Endothelial cell of umbilical vein (primary cell): ENCODE data around the gene ZNF740. TPM values are rescaled to one million over a fixed set of nuclear protein-coding genes. Genes with fewer than 3 reads are reported as not detected.

Experiments
- BruUV-seq: library from RNA; stranded (reverse); fragments of 400-500 nt; replicated peaks from 2 replicates; lab custom pipeline; 2021; lab: Mats Ljungman, UMichigan
- CTCF ChIA-PET: fragments of 300-600, 350-600 bp; sonication (Branson Sonifier 250); formaldehyde crosslinking; loops from one replicate; lab custom pipeline; 2021; ENCODE audit warnings: antibody characterized with exemption, inconsistent platforms; lab: Charles Lee
- POLR2A ChIA-PET: fragments of 300-600, 350-600 bp; sonication (Branson Sonifier 250); formaldehyde crosslinking; loops from one replicate; lab custom pipeline; 2021; ENCODE audit warnings: antibody characterized with exemption, inconsistent platforms; lab: Charles Lee
- DNase-seq: peaks from one replicate; pipeline ENCODE4 v3.0.0-alpha.2; 2011; ENCODE audit warnings: low read depth, low spot score
- FAIRE-seq: peaks from 2 replicates; lab custom pipeline; 2011; peaks lifted over from hg19 to GRCh38; lab: Jason Lieb, UNC
- H2AFZ ChIP-seq: 2 replicates; pipeline ENCODE4 v1.6.0; 2012; ENCODE audit warnings: low read depth, low read length, control low read depth, inconsistent platforms
- H3K27ac ChIP-seq: 2 replicates; pipeline ENCODE4 v1.5.1; 2011; ENCODE audit warnings: low read depth, mild to moderate bottlenecking, control low read depth, low read length, moderate library complexity; ENCODE audit not compliant: insufficient read depth
- H3K27me3 ChIP-seq, 2 experiments: 2 replicates each; pipeline versions ENCODE4 v1.6.0 to v1.6.1; 2011; ENCODE audit warnings: low read length in 2 of 2, mixed read lengths in 1 of 2; ENCODE audit not compliant: control insufficient read depth in 2 of 2, insufficient read depth in 2 of 2
- H3K36me3 ChIP-seq, 2 experiments: 2 replicates in 1 of 2; 3 replicates in 1 of 2; pipeline ENCODE4 v1.5.1; 2011; ENCODE audit warnings: low read length in 2 of 2, mild to moderate bottlenecking in 1 of 2, moderate library complexity in 1 of 2; ENCODE audit not compliant: control insufficient read depth in 2 of 2, insufficient read depth in 2 of 2; ENCODE audit errors: extremely low read depth in 1 of 2
- H3K4me1 ChIP-seq: 3 replicates; pipeline ENCODE4 v1.5.1; 2011; ENCODE audit warnings: mild to moderate bottlenecking, low read length; ENCODE audit not compliant: control insufficient read depth, insufficient read depth; ENCODE audit errors: extremely low read depth
- H3K4me2 ChIP-seq: 2 replicates; pipeline ENCODE4 v1.6.1; 2011; ENCODE audit warnings: low read length, control low read depth, mixed read lengths; ENCODE audit not compliant: insufficient read depth
- H3K4me3 ChIP-seq, 3 experiments: fragments of 200-600 bp in 1 of 3; sonication (generic), shearing (Covaris generic) in 1 of 3; replicated peaks in 1 of 3; 2 replicates each; pipeline ENCODE4 v1.5.1; 2011 to 2016; ENCODE audit warnings: control low read depth in 3 of 3, low read length in 3 of 3, mild to moderate bottlenecking in 2 of 3, inconsistent platforms in 1 of 3, low read depth in 1 of 3, moderate library complexity in 1 of 3; ENCODE audit not compliant: insufficient read depth in 1 of 3
- H3K79me2 ChIP-seq: 2 replicates; pipeline ENCODE4 v1.6.0; 2012; ENCODE audit warnings: low read length, inconsistent platforms; ENCODE audit not compliant: control insufficient read depth, insufficient read depth
- H3K9ac ChIP-seq: replicated peaks from 2 replicates; pipeline ENCODE3; 2011; ENCODE audit warnings: low read length, control low read depth; ENCODE audit not compliant: insufficient read depth; ENCODE audit errors: extremely low read depth
- H3K9me1 ChIP-seq: replicated peaks from 3 replicates; pipeline ENCODE4 v1.6.0; 2011; ENCODE audit warnings: mild to moderate bottlenecking, low read length; ENCODE audit not compliant: control insufficient read depth, insufficient read depth; ENCODE audit errors: extremely low read depth
- H3K9me3 ChIP-seq: replicated peaks from 2 replicates; pipeline ENCODE4 v1.5.1; 2012; ENCODE audit warnings: low read length, inconsistent platforms; ENCODE audit not compliant: control insufficient read depth, insufficient read depth
- H4K20me1 ChIP-seq: replicated peaks from 2 replicates; pipeline ENCODE3; 2011; ENCODE audit warnings: mild to moderate bottlenecking, low read length; ENCODE audit not compliant: control insufficient read depth, insufficient read depth; ENCODE audit errors: extremely low read depth
- EZH2 ChIP-seq: IDR thresholded peaks from 2 replicates; pipeline ENCODE4 v1.6.1; 2012; ENCODE audit warnings: borderline replicate concordance, low read depth, mild to moderate bottlenecking, moderate library complexity, low read length, inconsistent platforms; ENCODE audit not compliant: severe bottlenecking
- FOS ChIP-seq: IDR thresholded peaks from 2 replicates; pipeline ENCODE4 v1.6.1; 2011; ENCODE audit warnings: mild to moderate bottlenecking, low read length, moderate library complexity, borderline replicate concordance; ENCODE audit not compliant: insufficient read depth
- GATA2 ChIP-seq: IDR thresholded peaks from 2 replicates; pipeline ENCODE4 v1.7.0; 2011; ENCODE audit warnings: low read depth, mild to moderate bottlenecking, moderate library complexity, mixed read lengths, low read length; ENCODE audit not compliant: insufficient read length, insufficient read depth
- JUN ChIP-seq: IDR thresholded peaks from 2 replicates; pipeline ENCODE4 v1.6.1; 2011; ENCODE audit warnings: borderline replicate concordance, low read depth; ENCODE audit not compliant: insufficient read length, insufficient read depth
- MYC ChIP-seq: IDR thresholded peaks from one replicate; pipeline ENCODE4 v1.6.1; 2011; ENCODE audit warnings: mild to moderate bottlenecking, low read depth, low read length
- POLR2A ChIP-seq: IDR thresholded peaks from 2 replicates; pipeline ENCODE4 v1.6.1; 2012; ENCODE audit warnings: low read depth, mild to moderate bottlenecking, control low read depth, low read length
- POLR2AphosphoS5 ChIP-seq: IDR thresholded peaks from 2 replicates; pipeline ENCODE4 v1.6.1; 2012; ENCODE audit warnings: low read depth, mild to moderate bottlenecking, control low read depth, low read length, moderate library complexity; ENCODE audit not compliant: insufficient read depth
- dilution Hi-C: fragments of 300-500 bp; cut with MboI; formaldehyde crosslinking; loops from one replicate; pipeline ENCODE4 v1.15.0; 2019; ENCODE audit warnings: low sequenced_read_pairs; ENCODE audit not compliant: extremely low pct_ligation_motif_present
- intact Hi-C: fragments of 100-400 bp; cut with micrococcal nuclease; formaldehyde crosslinking; loops from one replicate; pipeline ENCODE4 v1.10.0; 2022
- polyA plus RNA-seq, 4 experiments: library from polyadenylated mRNA; depleted of rRNA in 3 of 4; stranded (reverse) in 3 of 4; unstranded in 1 of 4; fragments of >200 nt; gene quantifications; 2 replicates each; pipeline versions ENCODE4 v1.2.1 to v1.2.3, GENCODE V29; 2011 to 2012; ENCODE audit warnings: missing spikeins in 1 of 4
- total RNA-seq: library from RNA; stranded (reverse); gene quantifications from 2 replicates; pipeline ENCODE4 v1.2.3, GENCODE V29; 2021
- TF ChIP-seq, protein P1 (sequence below), 2 donors: IDR thresholded peaks; 1 replicate in 1 of 2; 2 replicates in 1 of 2; pipeline ENCODE4 v1.5.1; 2011; ENCODE audit warnings: low read length in 2 of 2, mild to moderate bottlenecking in 2 of 2, moderate library complexity in 2 of 2, control low read depth in 1 of 2, inconsistent platforms in 1 of 2, low read depth in 1 of 2; ENCODE audit not compliant: insufficient read depth in 1 of 2; ENCODE audit errors: extremely low read depth in 1 of 2
- TF ChIP-seq, protein P2 (sequence below): IDR thresholded peaks from 2 replicates; pipeline ENCODE4 v1.6.1; 2011; ENCODE audit not compliant: insufficient read depth, insufficient read length

The ZNF740 gene
- total and polyA plus RNA-seq, 2 donors (not counting 3 experiments of a cell fraction or from before 2014, with no cell fraction given): 10.5 to 38.1 TPM

DNA sequence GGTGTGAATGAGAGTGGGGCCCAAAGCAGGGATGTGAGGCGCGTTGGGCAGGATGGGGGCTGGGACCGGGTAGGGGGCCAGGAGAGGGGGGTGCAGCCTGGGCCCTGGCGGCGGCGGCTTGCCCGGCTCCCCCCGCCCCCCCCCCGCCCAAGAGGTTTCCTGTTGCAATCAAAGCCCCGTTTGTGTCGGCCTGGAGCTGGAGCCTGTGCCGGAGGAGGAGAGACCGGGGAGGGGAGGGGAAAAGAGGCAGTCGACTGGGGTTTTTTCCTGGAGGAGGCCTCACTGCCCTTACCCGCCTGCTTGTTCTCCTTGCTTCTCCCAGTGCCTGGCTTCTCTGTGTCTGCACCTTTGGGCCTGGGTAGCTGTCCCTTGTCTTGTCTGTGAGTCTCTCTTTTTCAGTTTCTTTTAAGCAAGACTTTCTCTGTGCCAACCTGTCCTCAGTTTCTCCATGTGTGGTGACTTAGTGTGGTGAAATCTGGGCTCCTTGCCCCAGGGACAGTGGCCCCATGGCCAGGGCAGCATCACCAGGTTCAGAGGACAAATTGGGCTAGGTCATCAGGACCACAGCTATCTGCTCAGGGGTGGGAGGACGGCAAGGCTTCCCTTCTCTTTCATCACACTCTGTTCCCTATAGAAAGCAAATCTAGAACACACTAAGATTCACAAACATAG, 43.0 kb downstream of the ZNF740 start:
- Histone ChIP-seq H3K9me3 (no peaks in the 10 kb centered on the region), H3K9me1 (no peaks in the 10 kb centered on the region), H3K27me3 (no peaks in the 10 kb centered on the region), H3K36me3 (no peaks in the 10 kb centered on the region), H2AFZ (no peak overlapping the region), H3K4me2 (no peak overlapping the region), H3K4me3 (no peak overlapping the region), H3K27ac (no peak overlapping the region), H4K20me1 (no peaks in the 10 kb centered on the region), H3K79me2 (no peaks in the 10 kb centered on the region), H3K9ac (no peak overlapping the region), H3K4me1 (peaks cover 37% of the 10 kb centered on the region)
- intact Hi-C loops (loop anchor here (5.0 kb wide), 1 partner anchor 279 kb away; the partner anchor contains the start of gene TARBP2), dilution Hi-C loops (no loop called here)
- POLR2A ChIA-PET: no interaction called here
- no peak for TF ChIP-seq POLR2A
- no peak for TF ChIP-seq POLR2AphosphoS5
- TF ChIP-seq, protein P1, sequence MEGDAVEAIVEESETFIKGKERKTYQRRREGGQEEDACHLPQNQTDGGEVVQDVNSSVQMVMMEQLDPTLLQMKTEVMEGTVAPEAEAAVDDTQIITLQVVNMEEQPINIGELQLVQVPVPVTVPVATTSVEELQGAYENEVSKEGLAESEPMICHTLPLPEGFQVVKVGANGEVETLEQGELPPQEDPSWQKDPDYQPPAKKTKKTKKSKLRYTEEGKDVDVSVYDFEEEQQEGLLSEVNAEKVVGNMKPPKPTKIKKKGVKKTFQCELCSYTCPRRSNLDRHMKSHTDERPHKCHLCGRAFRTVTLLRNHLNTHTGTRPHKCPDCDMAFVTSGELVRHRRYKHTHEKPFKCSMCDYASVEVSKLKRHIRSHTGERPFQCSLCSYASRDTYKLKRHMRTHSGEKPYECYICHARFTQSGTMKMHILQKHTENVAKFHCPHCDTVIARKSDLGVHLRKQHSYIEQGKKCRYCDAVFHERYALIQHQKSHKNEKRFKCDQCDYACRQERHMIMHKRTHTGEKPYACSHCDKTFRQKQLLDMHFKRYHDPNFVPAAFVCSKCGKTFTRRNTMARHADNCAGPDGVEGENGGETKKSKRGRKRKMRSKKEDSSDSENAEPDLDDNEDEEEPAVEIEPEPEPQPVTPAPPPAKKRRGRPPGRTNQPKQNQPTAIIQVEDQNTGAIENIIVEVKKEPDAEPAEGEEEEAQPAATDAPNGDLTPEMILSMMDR (IDR thresholded peaks at IDR 0.05; ENCODE audit: extremely low read depth in 1 of 2, insufficient read depth in 1 of 2, low read depth in 1 of 2, low read length in 2 of 2): no peak
- no peak for TF ChIP-seq FOS
- no peak for TF ChIP-seq EZH2
- TF ChIP-seq, protein P2, sequence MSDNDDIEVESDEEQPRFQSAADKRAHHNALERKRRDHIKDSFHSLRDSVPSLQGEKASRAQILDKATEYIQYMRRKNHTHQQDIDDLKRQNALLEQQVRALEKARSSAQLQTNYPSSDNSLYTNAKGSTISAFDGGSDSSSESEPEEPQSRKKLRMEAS: no peak
- TF ChIP-seq GATA2: no peak
- TF ChIP-seq JUN: no peak
- no peak for TF ChIP-seq MYC
- FAIRE-seq (peak; percentile 61), DNase-seq (peak; percentile 46)
- CTCF ChIA-PET: interaction anchor here (0.6 to 1.2 kb wide), 5 partner anchors 10 to 412 kb away, joined by 3 to 12 read pairs (median 3); partner anchors contain the start of gene AAAS
- BruUV-seq: no TSS peak
